ENCODE data around the gene PHACTR4. TPM values are rescaled to one million over a fixed set of nuclear protein-coding genes. Genes with fewer than 3 reads are reported as not detected.
A peak's percentile ranks its signal among the peaks of the same experiment; 100 is the strongest.

The PHACTR4 gene
- total and polyA plus RNA-seq, 2 experiments from 2014 or later: 14.8 to 27.1 TPM

GRCh38 chr1:28494737-28495136 lies 125.2 kb downstream of the PHACTR4 start:
- Histone ChIP-seq H3K27me3 (no peaks in the 10 kb centered on the region), H3K4me3 (no peak overlapping the region), H3K9me3 (ENCODE audit: low read depth) (no peaks in the 10 kb centered on the region), H3K36me3 (peaks cover 34% of the 10 kb centered on the region), H3K27ac (no peak overlapping the region), H3K4me1 (ENCODE audit: low read depth) (no peaks in the 10 kb centered on the region)
- no peak for DNase-seq (ENCODE audit: low read depth in 1 of 2, low spot score in 1 of 2)
- TF ChIP-seq, protein P1, sequence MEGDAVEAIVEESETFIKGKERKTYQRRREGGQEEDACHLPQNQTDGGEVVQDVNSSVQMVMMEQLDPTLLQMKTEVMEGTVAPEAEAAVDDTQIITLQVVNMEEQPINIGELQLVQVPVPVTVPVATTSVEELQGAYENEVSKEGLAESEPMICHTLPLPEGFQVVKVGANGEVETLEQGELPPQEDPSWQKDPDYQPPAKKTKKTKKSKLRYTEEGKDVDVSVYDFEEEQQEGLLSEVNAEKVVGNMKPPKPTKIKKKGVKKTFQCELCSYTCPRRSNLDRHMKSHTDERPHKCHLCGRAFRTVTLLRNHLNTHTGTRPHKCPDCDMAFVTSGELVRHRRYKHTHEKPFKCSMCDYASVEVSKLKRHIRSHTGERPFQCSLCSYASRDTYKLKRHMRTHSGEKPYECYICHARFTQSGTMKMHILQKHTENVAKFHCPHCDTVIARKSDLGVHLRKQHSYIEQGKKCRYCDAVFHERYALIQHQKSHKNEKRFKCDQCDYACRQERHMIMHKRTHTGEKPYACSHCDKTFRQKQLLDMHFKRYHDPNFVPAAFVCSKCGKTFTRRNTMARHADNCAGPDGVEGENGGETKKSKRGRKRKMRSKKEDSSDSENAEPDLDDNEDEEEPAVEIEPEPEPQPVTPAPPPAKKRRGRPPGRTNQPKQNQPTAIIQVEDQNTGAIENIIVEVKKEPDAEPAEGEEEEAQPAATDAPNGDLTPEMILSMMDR (IDR thresholded peaks at IDR 0.05; ENCODE audit: low read depth, low read length): no peak

DNA sequence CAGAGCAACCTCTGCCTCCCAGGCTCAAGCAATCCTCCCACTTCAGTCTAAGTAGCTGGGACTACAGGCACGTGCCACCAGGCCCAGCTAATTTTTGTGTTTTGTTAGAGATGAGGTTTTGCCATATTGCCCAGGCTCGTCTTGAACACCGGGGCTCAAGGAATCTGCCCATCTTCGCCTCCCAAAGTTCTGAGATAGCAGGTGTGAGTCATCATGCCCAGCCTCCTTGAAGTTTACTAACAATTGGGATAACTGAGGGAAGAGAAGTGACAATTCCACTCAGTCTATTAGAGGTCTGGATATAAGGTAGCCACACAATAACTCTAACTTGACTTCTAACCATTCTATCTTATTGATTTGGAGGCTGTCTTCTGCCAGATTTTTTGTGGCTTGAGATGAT lies 130.0 kb downstream of the PHACTR4 start:
- Histone ChIP-seq H3K27ac (peak overlapping the region; percentile 6), H3K4me3 (no peak overlapping the region), H3K36me3 (peaks cover 10% of the 10 kb centered on the region), H3K4me1 (ENCODE audit: low read depth) (no peaks in the 10 kb centered on the region), H3K9me3 (ENCODE audit: low read depth) (no peaks in the 10 kb centered on the region), H3K27me3 (no peaks in the 10 kb centered on the region)
- DNase-seq (ENCODE audit: low read depth in 1 of 2, low spot score in 1 of 2): no peak
- TF ChIP-seq, protein P1 (IDR thresholded peaks at IDR 0.05; ENCODE audit: low read depth, low read length): no peak

GRCh38 chr1:28501925-28502324 lies 132.4 kb downstream of the PHACTR4 start:
- peaks cover 3% of the 10 kb centered on the region for H3K36me3 ChIP-seq
- H3K4me1 ChIP-seq (ENCODE audit: low read depth): peaks cover under 1% of the 10 kb centered on the region
- no peaks in the 10 kb centered on the region for H3K27me3 ChIP-seq
- DNase-seq (ENCODE audit: low read depth in 1 of 2, low spot score in 1 of 2): no peak
- no peak overlapping the region for H3K4me3 ChIP-seq
- no peak overlapping the region for H3K27ac ChIP-seq
- no peaks in the 10 kb centered on the region for H3K9me3 ChIP-seq (ENCODE audit: low read depth)
- TF ChIP-seq, protein P1 (IDR thresholded peaks at IDR 0.05; ENCODE audit: low read depth, low read length): no peak

DNA sequence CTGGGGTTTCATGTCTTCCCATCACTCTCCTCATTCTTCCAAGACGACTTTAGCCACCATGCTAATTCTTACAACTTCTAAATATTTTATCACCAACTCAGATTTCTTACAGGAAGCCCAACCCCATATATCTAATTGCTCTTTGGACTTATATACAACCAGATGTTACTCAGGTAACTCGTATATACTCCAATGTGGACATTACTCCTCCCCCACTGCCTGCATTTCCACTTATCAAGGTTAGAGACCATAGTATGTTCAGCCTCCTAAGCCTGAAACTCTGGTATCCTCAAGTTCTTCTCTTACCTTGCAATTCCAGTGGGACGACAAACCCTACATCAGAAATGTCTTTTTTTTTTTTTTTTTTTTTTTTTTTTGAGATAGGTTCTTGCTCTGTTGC lies 133.6 kb downstream of the PHACTR4 start:
- Histone ChIP-seq H3K27me3 (no peaks in the 10 kb centered on the region), H3K9me3 (ENCODE audit: low read depth) (no peaks in the 10 kb centered on the region), H3K4me3 (no peak overlapping the region), H3K4me1 (ENCODE audit: low read depth) (peaks cover 4% of the 10 kb centered on the region), H3K27ac (no peak overlapping the region), H3K36me3 (no peaks in the 10 kb centered on the region)
- no peak for DNase-seq (ENCODE audit: low read depth in 1 of 2, low spot score in 1 of 2)
- TF ChIP-seq, protein P1 (IDR thresholded peaks at IDR 0.05; ENCODE audit: low read depth, low read length): no peak

GRCh38 chr1:28505406-28506187 lies 136.1 kb downstream of the PHACTR4 start, which contains the start of gene RCC1:
RCC1 (plus strand) TSS chr1:28506043; CDS start chr1:28529867, 23,824 bp downstream.
- Histone ChIP-seq H3K27me3 (no peaks in the 10 kb centered on the region), H3K9me3 (ENCODE audit: low read depth) (no peaks in the 10 kb centered on the region), H3K27ac (peak within 1 kb of the TSS; percentile 97), H3K4me1 (ENCODE audit: low read depth) (peaks cover 4% of the 10 kb centered on the region), H3K36me3 (peaks cover 13% of the 10 kb centered on the region), H3K4me3 (peak within 1 kb of the TSS; percentile 79)
- peak; percentile 99 for DNase-seq (ENCODE audit: low read depth in 1 of 2, low spot score in 1 of 2)
- TF ChIP-seq, protein P1 (IDR thresholded peaks at IDR 0.05; ENCODE audit: low read depth, low read length): no peak
